Gastroesophageal sphincter (tissue), 4 donors: ENCODE data around the gene ITM2C. TPM values are rescaled to one million over a fixed set of nuclear protein-coding genes. Genes with fewer than 3 reads are reported as not detected.

ENCODE experiments used
- ATAC-seq: fragments of 150-250 bp; one replicate; pipeline ENCODE4 v1.9.1; 2016; ENCODE audit warnings: mild to moderate bottlenecking, moderate library complexity
- H3K27ac ChIP-seq, 4 donors: fragments of 200-600 bp; sonication (generic) in 3 of 4; 1 replicate in 3 of 4; 2 replicates in 1 of 4; pipeline ENCODE4 v1.5.1; 2016 to 2019
- H3K27me3 ChIP-seq: fragments of 200-600 bp; sonication (generic); one replicate; pipeline ENCODE4 v1.5.1; 2019
- H3K36me3 ChIP-seq, 2 donors: fragments of 200-600 bp; sonication (generic); one replicate each; pipeline ENCODE4 v1.5.1; 2019; ENCODE audit warnings: control low read depth in 1 of 2
- H3K4me1 ChIP-seq, 3 donors: fragments of 200-600 bp; sonication (generic); 1 replicate in 2 of 3; 2 replicates in 1 of 3; pipeline ENCODE4 v1.5.1; 2016 to 2019; ENCODE audit warnings: control low read depth in 2 of 3
- H3K4me3 ChIP-seq, 2 donors: fragments of 200-600 bp; sonication (generic); one replicate each; pipeline ENCODE4 v1.5.1; 2019; ENCODE audit warnings: mild to moderate bottlenecking in 1 of 2, moderate library complexity in 1 of 2
- H3K9me3 ChIP-seq, 3 donors: fragments of 200-600 bp; sonication (generic); one replicate each; pipeline ENCODE4 v1.5.1; 2017 to 2019; ENCODE audit warnings: control low read depth in 2 of 3
- CTCF ChIP-seq, 4 experiments: fragments of 200-600 bp in 2 of 4; fragments of 450-650 bp in 2 of 4; sonication (generic) in 1 of 4; IDR thresholded peaks; one replicate each; pipeline ENCODE4 v1.5.1; 2017 to 2019; ENCODE audit warnings: antibody characterized with exemption in 4 of 4, mild to moderate bottlenecking in 2 of 4, moderate library complexity in 2 of 4
- EP300 ChIP-seq: sonication (generic); formaldehyde crosslinking; IDR thresholded peaks from one replicate; pipeline ENCODE4 v1.6.1; 2017; ENCODE audit warnings: antibody characterized with exemption, mild to moderate bottlenecking
- POLR2A ChIP-seq, 2 donors: fragments of 450-650 bp; IDR thresholded peaks; one replicate each; pipeline ENCODE4 v1.6.1; 2017; ENCODE audit warnings: antibody characterized with exemption in 2 of 2, mild to moderate bottlenecking in 2 of 2, moderate library complexity in 1 of 2
- POLR2AphosphoS5 ChIP-seq: sonication (generic); formaldehyde crosslinking; IDR thresholded peaks from one replicate; pipeline ENCODE4 v1.6.1; 2017; ENCODE audit warnings: antibody characterized with exemption
- WGBS, 2 donors: methylation state at CpG; one replicate each; pipeline ENCODE4 v1.1.5; 2018; ENCODE audit warnings: low coverage in 1 of 2; 5-methylcytosine and 5-hydroxymethylcytosine counted together
- total RNA-seq, 4 donors: library from RNA; depleted of rRNA; stranded (reverse); fragments of >200 nt; gene quantifications; one replicate each; pipeline ENCODE4 v1.1.0, GENCODE V29; 2016

Gene ITM2C
- total RNA-seq, 4 donors from 2014 or later: 70.2 to 141 (median 84.0) TPM

- WGBS, 2 donors: 73 to 94% methylated on average over 3 to 5 of the region's 5 CpGs
- Histone ChIP-seq H3K9me3 (no peaks in the 10 kb centered on the region), H3K36me3 (no peaks in the 10 kb centered on the region), H3K27ac (no peak overlapping the region), H3K27me3 (peaks cover 9% of the 10 kb centered on the region), H3K4me1 (peaks cover 0 to 9% (median 0%) of the 10 kb centered on the region in 3 donors), H3K4me3 (no peak overlapping the region)
- TF ChIP-seq CTCF (IDR thresholded peaks at IDR 0.05) (no peak), POLR2AphosphoS5 (no peak), POLR2A (IDR thresholded peaks at IDR 0.05) (no peak), EP300 (no peak)
- no peak for ATAC-seq
Observed at GRCh38 chr2:230912724-230913123, 48.0 kb downstream of the ITM2C start.

GRCh38 chr2:230913406-230914143 lies 48.8 kb downstream of the ITM2C start:
- no peaks in the 10 kb centered on the region for H3K9me3 ChIP-seq
- WGBS, 2 donors: 56 to 79% methylated on average over 4 to 5 of the region's 5 CpGs
- TF ChIP-seq POLR2A (IDR thresholded peaks at IDR 0.05) (no peak), CTCF (IDR thresholded peaks at IDR 0.05) (peak in 3 of 4 experiments; percentile 43 to 67 (median 60)), EP300 (no peak)
- peaks cover 0 to 5% (median 0%) of the 10 kb centered on the region in 3 donors for H3K4me1 ChIP-seq
- H3K4me3 ChIP-seq: no peak overlapping the region
- ATAC-seq: no peak
- H3K27ac ChIP-seq: no peak overlapping the region
- H3K36me3 ChIP-seq: no peaks in the 10 kb centered on the region
- peaks cover 9% of the 10 kb centered on the region for H3K27me3 ChIP-seq

- Histone ChIP-seq H3K4me3 (no peak overlapping the region), H3K36me3 (no peaks in the 10 kb centered on the region), H3K9me3 (no peaks in the 10 kb centered on the region), H3K27ac (no peak overlapping the region), H3K27me3 (peaks cover 9% of the 10 kb centered on the region), H3K4me1 (no peaks in the 10 kb centered on the region)
- ATAC-seq: no peak
- WGBS, 2 donors: 66% methylated on average over 2 of the region's 3 CpGs; no CpG with 5 or more reads in 1 of the 2 donors
- no peak for TF ChIP-seq EP300
- TF ChIP-seq POLR2A (IDR thresholded peaks at IDR 0.05): no peak
- no peak for TF ChIP-seq CTCF (IDR thresholded peaks at IDR 0.05)
- no peak for TF ChIP-seq POLR2AphosphoS5
Observed at GRCh38 chr2:230914886-230915285, 50.1 kb downstream of the ITM2C start.

- TF ChIP-seq POLR2A (IDR thresholded peaks at IDR 0.05) (no peak), EP300 (no peak), CTCF (IDR thresholded peaks at IDR 0.05) (no peak), POLR2AphosphoS5 (no peak)
- ATAC-seq: no peak
- Histone ChIP-seq H3K9me3 (no peaks in the 10 kb centered on the region), H3K4me1 (no peaks in the 10 kb centered on the region), H3K27me3 (peaks cover 9% of the 10 kb centered on the region), H3K27ac (no peak overlapping the region), H3K4me3 (no peak overlapping the region), H3K36me3 (no peaks in the 10 kb centered on the region)
- WGBS, 2 donors: 55 to 60% methylated on average over 1 to 4 of the region's 6 CpGs
Observed at GRCh38 chr2:230915319-230915718, 50.6 kb downstream of the ITM2C start.

GRCh38 chr2:230916218-230916617 lies 51.5 kb downstream of the ITM2C start:
- no peak overlapping the region for H3K4me3 ChIP-seq
- H3K4me1 ChIP-seq: no peaks in the 10 kb centered on the region
- H3K36me3 ChIP-seq: no peaks in the 10 kb centered on the region
- H3K9me3 ChIP-seq: no peaks in the 10 kb centered on the region
- ATAC-seq: no peak
- no peak overlapping the region for H3K27ac ChIP-seq
- peaks cover 9% of the 10 kb centered on the region for H3K27me3 ChIP-seq
- TF ChIP-seq EP300 (no peak), CTCF (IDR thresholded peaks at IDR 0.05) (no peak), POLR2AphosphoS5 (no peak)
- WGBS, 2 donors: 73% methylated on average over 2 to 7 of the region's 7 CpGs
